Stimulated activated CD4-positive, alpha-beta T cell treated with anti-CD3 and anti-CD28 coated beads, Interleukin-12 subunit alpha, Interleukin-12 subunit beta, amount 100 ng/mL, for 24 hours (primary cell): ENCODE measurements around the gene TPST2.

Source experiments
- DNase-seq, 2 experiments: peaks; one replicate each; pipeline ENCODE4 v3.0.0-alpha.2; 2020; ENCODE audit warnings: low read depth in 2 of 2

Gene TPST2

DNA sequence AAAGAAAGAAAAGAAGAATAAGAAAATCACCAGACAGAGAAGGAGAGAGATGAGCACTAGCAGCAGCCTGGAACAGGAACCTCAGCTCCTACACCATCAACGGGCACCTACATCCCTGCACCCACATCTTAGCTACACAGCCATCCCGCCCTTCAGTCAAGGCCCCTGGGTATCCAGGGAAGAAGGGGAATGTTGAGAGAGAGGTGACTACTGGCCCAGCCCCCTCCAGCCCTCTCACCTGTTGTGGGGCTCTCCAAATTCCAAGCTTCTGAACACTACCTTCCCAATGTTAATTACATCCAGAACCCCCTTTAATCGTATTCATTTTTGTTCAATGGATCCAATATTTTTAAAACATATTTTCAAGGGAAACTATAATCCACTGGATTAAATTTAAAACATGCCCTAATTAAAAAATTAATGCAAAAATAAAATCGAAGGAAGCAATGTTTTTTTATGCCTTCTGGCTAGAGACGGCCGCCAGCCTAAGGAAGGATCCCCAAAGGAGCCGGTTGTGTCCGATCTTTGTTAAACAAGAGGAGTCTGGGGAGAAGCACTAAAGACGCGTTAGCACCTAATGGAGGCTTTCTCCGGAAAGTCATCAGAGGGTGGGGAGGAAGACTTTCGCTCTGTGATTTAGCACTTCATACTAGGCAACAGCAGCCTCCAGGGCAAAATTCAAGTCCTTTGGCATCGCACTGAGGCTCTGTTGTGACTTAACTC is 9.5 kb downstream of the TPST2 start:
- no peak for DNase-seq

DNA sequence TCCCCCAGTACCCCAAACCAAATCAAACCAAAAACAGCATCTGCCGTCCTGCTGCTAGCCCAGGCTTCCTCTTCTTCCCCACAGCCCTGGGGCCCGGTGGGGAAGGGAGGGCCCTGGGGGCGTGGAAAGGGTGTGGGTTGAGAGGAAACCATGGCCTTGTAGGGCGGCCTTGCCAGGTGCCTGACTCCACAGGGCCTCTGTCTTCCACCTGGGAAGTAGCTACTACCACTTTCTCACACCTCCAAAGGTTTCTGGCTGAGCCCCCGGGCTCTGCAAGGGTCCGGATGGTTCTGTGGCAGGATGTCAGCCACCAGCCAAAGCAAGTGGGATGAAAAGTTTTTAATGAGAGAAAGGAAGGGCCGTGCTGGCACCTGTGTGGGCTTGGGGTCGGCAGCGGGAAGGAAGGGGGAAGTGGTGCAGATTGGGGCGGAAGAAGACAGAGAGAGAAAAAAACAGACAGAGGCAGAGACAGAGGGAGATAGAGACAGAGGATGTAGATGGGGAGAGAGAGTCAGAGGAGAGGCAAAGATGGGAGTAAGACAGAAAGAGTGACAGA is 10.5 kb downstream of the TPST2 start:
- peak in 1 of 2 experiments; percentile 46 for DNase-seq

DNA sequence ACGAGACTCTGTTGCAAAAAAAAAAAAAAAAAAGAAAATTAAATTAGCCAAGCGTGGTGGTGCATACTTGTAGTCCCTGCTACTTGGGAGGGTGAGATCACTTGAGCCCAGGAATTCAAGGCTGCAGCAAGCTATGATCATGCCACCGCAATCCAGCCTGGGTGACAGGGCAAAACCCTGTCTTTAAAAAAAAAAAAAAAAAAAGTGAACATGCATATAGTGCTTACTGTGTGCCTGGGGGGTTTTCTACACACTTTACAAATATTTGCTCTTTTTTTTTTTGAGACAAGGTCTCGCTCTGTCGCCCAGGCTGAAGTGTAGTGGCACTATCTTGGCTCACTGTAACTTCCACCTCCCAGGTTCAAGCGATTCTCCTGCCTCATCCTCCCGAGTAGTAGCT is 12.9 kb downstream of the TPST2 start:
- no peak for DNase-seq

DNA sequence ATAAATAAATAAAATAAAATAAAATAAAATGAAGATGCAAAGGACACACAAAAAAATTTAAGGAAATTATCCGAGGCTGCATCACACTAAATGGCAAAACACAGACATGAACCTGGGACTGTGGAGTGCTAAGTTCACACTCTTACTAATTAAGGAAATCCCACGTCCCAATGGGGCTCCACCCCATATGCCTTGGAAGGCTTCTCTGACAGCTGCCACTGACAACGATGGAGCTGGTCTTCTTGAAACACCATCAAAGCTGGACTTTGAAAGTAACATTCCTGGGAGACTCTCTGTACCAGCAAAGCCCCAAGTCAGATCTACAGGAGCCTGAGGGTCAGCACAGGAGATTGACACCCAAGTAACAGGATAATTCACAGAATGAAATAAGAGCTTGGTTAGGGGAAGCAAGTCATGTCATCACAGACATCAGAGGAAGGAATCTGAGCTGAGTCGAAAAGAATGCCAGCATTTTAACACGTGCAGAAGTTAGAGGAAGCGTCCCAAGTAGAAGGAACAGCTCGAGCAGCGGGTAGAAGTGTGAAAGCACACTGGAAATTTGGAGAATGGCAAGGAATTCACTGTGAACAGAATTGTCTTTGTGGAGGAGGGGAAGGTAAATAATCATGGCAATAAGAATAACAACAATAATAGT is 13.8 kb downstream of the TPST2 start:
- DNase-seq = no peak

DNA sequence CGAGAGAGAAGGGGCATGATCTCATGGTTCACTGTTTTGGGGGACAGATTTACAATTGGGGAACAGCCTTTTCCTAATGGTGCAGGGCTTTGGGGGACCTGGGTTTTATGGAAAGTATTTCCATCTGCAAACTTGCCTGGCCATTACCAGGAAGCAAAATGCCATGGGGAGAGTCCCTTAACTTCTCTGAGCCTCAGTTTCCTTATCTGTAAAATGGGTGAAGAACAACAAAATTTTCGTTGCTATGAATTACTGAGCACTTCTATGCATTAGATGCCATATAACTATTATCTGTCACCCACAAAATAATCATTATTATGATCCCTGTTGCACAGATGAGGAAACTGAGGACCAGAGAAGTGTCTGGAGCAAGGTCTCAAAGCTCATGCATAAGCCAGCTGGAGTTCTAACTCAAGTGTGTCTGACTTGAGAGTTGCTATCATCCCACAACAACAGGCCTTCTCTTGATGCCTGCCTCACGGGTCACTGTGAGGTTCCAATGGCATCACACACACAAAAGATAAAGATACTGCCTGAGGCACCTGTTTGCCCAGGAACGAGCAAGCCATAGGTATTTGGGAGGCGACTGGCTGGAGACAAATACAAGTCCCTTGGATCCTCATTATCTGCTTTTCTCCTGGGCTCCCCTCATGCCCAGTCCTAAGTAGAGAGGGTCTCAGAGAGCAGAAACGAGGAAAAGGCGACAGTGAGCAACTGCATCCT is 15.8 kb downstream of the TPST2 start:
- no peak for DNase-seq

DNA sequence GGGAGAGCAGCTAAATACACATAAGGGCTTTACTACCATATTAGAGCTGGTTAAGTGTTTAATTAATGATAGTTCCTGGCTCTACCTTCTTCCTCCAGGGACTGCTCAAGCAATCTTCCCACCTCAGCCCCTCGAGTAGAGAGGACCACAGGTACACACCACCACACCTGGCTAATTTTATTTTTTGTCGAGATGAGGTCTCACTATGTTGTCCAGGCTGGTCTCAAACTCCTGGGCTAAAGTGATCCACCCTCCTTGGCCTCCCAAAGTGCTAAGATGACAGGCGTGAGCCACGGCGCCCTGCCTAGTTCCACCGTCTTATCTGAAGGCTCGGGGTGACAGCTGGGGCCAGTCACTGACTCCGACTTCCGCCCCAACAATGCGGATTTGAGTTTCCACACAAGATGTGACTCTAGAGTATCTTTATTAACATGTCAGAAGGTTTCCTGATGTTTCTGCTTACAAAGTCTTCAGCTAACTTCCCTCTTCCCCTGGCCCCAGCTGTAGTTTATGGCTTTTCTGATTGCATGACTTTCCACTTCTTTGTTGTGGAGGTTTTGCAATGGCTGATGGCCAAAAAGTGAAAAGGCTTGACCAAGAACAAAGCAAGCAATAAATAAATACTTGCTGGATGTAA is 16.8 kb downstream of the TPST2 start:
- no peak for DNase-seq

DNA sequence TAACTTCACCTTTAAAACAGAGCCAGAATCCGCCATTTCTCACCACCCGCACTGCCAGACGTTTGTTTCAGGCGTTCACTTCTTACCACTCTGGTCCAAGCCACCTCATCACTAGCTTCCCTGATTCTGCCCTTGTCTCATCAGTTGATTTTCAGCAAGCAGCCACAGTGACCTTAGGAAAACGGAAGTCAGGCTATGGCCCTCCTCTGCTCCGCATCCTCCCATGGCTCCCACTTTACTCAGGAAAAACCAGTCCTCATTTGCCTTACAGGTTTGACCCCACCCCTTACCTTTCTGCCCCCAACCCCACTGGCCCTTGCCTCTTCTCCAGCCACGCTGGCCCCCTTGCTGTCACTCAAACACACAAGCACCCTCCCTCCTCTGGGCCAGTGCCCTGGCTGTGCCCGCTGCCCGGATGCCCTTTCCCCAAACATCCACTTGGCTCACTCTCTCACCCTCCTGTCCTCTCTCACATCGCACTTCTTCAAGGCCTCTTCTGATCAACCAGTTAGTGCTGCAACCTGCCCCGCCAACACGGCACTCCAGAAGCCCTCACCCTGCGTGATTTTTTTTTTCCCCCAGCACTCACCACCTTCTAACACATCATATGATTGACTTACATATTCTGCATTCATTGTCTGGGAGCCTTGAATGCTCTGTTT is 18.9 kb downstream of the TPST2 start:
- DNase-seq = no peak

DNA sequence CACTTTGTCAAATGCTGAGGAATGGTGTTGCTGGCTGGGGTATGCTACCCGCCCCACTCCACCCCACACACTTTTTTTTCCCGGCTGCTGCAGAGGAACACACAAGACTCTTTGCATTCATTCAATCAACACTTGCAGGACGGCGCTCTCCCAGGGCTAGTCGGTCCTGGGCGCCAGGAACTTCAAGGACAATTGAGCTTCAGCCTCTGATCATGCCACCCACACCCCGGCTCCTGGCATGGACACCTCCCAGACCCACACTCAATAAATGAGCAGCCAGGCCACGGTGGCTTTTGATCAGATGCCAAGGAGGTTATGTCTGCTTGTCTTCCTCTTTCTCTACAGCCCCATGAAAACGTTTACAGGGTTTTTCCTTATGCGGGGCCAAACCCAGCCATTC is 19.8 kb downstream of the TPST2 start:
- DNase-seq = no peak

DNA sequence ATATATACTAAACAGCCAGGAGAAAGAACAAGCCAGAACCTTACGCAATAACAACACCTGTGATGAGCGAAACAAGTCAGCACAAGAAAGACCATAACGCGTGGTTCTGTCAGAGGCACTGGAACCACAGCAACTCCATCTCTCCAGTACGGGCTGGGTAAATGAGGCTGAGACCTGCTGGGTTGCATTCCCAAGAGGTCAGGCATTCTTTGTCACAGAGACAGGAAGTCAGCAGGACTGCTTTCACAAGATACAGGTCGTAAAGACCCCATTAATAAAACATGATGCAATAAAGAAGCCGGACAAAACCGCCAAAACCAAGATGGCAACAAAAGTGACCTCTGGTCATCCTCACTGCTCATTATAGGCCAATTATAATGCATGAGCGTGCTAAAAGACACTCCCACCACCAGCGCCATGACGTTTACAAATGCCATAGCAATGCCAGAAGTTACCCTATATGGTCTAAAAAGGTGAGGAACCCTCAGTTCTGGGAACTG is 21.7 kb downstream of the TPST2 start:
- no peak for DNase-seq

DNA sequence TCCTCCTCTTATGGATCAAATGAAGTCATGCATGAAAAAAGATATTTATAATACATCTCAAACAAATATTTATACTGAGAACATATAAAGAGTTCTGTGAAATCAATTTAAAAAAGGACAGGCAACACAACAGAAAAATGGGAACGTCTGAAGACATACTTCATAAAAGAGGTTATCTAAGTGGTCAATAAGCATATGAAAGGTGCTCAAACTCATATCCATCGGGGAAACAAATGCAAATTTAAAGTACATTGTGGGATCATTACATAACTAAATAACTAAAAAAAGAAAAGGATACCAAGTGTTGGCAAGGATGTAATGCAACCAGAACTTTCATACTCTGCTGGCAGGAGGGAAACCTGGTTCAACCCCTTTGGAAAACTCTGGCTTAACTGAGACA is 22.3 kb downstream of the TPST2 start:
- no peak for DNase-seq

DNA sequence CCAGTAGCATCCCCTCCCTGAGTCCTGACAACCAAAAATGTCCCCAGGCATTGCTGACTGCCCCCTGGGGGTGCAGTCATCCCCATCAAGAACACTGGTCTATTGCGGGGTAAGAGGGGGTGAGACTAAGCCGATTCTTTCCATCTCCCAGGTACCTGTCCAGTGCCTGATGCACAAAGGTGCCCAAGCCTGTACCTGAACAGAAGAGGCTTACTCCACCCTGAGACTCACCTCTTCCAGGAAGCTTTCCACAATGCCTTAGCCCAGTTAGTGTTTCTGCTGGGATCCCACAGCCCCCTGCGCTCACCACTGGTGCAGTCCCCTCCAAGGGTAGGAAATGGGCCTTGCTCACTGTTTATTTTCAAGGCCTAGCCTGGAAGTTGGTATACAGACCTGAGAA is 22.9 kb downstream of the TPST2 start:
- DNase-seq = no peak

DNA sequence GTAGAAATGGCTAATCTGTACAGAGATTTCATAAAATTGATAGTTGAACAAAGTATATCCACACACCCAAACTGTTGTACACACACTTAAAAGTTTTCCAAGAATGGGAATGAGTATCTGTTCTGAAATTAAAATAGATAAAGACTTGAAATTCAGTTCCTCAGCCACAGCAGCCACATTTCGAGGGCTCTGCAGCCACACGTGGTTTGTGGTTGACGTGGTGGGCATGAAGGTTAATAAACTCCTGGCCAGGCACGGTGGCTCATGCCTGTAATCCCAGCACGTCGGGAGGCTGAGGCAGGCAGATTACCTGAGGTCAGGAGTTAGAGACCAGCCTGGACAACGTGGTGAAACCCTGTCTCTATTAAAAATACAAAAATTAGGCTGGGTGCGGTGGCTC is 24.0 kb downstream of the TPST2 start:
- no peak for DNase-seq

DNA sequence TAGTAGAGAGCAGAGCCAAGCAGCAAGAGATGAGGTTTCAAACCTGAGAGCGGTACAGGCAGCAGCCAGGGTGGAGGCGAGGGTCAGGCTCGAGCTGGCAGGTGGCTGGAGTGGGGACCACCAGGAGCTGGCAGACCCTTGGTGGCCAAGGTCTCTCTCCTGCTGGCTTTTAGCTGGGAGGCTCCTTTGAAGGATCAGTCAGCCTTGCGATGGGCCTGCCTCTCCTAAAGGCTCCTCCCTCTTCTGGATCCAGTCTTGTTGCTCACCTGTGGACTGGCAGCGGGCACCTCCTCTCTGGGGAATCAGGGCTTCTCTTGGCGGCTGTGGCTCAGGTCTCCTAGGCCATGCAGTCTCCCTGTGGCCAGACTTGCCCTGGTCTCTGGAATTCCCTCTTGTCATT is 24.8 kb downstream of the TPST2 start:
- DNase-seq = no peak

DNA sequence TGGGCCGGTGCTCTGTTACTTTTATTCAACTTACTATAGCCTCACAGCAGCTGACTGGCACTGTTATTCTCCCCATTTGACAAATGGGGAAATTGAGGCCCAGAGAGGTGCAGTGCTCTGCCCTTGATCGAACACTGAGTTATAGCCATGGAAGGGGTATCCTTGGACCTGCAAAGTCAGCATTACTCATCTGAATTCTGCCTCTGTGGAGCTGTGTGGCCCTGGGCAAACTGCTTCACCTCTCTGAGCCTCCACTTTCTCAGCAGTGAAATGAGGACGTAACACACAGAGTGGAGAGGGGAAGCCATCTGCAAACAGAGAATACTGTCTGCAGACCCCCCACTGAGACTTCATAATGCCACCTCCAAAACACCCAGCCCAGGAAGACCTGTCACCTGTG is 25.3 kb downstream of the TPST2 start:
- no peak for DNase-seq

DNA sequence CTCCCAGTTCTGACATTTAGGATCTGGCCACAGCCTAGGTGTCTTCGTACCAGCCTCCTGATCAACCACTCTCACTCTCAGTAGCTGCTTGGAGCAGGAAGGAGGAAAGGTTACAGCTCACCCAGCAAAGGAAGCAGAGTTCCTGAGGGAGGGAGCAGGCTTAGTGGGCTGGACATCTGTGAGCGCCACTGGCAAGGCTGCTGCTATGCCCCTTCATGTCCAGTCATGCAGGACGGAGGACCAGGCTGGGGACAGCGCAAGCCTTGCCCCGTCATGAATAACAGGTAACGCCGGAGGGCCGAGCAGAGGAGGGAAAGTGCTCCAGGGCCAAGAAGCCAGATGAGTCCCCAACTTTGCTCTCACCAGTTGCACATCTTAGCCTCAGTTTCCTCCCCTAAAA is 25.8 kb downstream of the TPST2 start:
- DNase-seq = no peak

DNA sequence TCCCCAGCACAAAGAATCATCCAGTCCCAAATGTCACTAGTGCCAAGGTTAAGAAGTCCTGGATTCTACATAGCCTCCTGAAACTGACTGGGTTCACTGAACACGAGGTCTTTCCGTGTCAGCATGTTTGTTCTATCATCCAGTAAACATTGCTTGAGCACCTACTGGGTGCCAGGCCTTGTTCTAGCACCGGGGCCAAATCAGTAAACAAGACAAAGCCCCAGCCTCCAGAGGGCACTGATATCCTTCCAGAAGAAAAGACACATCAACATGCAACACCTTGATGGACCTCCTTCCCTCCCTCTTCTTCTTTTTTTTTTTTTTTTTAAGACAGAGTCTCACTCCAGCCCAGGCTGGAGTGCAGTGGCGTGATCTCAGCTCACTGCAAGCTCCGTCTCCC is 26.9 kb downstream of the TPST2 start:
- DNase-seq = no peak

DNA sequence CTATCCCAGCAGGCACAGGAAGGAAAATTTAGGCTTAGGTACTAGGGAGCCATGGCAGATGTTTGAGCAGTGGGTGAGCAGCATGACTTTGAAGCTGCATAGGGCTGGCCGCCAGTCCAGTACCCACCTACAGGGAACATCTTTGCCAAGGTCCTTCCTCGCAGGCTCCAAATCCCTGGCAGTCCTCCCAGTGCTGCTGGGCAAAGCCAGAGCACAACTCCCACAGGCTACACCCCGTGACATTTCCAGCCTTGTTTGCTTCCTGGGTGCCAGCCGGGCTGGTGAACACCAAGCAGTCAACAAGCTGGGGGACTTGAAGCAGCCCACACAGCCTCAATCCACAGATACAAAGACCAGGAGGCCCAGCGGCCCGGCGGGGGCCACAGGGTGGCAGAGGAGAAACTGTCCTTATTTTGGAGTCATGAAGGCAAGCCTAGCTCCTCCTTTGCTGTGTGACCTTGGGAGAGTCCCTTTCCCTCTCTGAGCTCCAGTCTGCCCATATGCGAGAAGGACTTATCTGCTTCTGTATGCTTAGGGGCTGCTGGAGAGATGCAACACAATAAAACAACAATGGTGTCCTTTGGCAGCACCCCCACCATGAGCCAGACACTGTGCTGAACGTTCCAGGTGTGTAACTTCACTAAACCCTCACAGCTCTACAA is 28.0 kb downstream of the TPST2 start:
- DNase-seq = no peak

DNA sequence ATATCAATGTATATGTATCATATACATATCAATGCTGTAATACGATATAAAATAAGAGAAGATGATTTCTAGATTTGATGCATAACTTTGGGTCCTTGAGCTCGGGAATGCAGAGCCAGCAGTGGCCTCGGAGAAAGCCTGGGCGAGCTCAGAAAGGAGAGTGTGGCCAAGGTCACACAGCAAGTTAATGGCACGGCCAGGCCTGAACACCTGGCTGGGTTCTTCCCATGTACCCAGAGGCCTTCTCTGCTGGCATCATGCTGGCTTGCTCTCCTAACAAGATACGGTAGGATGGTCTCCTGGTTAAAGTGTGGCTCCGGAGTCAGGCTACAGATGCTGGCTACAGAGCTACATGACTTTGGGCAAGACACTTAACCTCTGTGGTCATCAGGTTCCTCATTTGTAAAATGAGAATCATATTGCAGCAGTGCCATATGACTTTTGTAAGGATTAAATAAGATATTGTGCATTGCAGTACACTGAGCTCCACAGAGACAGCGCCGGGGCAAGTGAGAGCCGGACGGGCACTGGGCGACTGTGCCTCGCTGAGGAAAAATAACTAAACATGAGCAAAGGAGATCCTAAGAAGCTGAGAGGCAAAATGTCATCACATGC is 29.9 kb downstream of the TPST2 start:
- no peak for DNase-seq

DNA sequence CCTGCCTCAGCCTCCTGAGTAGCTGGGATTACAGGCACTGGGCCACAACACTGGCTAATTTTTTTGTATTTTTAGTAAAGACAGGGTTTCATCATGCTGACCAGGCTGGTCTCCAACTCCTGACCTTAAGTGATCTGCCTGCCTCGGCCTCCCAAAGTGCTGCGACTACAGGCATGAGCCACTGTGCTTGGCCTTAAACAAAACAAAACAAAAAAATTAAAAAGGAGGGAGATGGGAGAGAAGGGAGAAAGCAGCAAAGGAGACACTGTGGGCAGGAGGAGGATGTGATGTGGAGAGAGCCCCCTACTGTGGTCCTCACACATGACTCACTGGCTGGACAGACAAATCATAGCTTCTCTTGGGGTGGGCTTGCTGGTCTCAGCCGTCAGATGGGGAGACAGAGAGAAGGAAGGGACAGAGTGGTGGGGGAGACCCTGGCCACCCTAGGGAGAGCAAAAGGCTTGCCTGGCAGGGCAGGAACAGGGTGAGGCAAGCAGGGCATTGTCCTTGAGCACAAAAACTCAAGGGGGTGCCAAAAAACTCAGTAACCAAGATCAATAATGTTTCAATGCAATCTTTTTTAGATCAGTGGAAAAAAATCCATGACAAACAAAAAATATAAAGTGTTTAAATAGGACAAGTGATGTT is 31.6 kb downstream of the TPST2 start:
- no peak for DNase-seq

DNA sequence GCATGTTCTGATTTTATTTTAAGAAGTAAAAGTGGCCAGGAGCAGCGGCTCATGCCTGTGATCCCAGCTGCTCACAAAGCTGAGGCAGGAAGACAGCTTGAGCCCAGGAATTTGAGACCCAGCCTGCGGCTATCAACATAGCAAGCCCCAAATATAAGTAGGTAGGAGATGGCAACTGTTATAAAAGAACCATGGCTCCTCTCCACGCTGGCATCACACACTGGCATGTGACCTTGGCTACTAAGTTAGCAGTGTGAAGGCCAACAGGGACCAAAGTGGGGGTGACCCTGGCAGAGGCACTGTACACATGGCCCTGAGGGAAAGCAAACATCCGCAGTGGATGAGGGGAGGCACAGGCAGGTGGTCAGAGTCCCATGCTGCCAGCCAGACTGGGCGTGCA is 33.0 kb downstream of the TPST2 start:
- DNase-seq = no peak
